Measurements from ENCODE around the gene LHPP.
"Not testable (repeated sequence)": the region's sequence is repeated elsewhere in the genome, so short reads cannot be mapped to it uniquely, and the experiment has no call there.

LHPP gene

GRCh38 chr10:124576526-124577420 is 115.2 kb downstream of the LHPP start:
- no peak for DNase-seq

GRCh38 chr10:124577651-124578050 is 116.0 kb downstream of the LHPP start:
- DNase-seq: no peak

DNA sequence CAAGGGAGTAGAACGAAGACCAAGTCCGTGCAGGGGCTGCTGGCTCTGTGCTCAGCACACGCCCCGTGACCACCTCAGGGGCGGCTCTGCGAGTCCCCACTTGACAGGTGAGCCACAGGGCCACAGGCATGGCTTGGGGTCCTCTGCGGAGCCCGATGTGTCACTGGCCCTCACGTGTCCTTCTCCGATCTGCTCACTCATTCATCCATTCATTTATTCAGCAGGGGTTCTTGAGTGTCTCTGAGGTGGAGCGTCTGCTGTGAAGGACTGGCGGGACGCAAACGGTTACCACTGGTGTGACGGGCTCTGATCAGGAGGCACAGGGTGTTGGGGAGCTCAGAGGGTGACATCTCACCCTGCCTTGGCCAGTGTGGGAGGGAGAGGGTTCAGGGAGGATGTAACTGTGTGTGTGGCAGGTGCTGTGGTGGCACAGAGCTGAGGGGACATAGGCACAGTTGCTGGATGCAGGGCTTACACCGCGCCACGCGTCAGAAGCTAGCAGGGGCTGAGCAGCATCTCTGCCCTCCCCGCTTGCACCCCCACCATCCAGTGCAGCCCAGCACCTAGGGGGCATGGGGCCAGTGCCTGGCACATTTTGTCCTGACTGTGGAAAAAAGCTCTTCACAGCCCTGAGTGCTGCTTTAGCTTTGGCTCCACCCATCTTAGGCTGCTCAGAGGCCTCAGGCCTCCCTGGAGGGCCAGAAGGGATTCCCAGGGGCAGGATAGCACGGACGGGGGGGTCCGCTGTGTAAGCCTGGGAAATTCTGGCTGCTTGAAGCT is 116.8 kb downstream of the LHPP start:
- DNase-seq: no peak

GRCh38 chr10:124579011-124579399 is 117.4 kb downstream of the LHPP start:
- DNase-seq: no peak

DNA sequence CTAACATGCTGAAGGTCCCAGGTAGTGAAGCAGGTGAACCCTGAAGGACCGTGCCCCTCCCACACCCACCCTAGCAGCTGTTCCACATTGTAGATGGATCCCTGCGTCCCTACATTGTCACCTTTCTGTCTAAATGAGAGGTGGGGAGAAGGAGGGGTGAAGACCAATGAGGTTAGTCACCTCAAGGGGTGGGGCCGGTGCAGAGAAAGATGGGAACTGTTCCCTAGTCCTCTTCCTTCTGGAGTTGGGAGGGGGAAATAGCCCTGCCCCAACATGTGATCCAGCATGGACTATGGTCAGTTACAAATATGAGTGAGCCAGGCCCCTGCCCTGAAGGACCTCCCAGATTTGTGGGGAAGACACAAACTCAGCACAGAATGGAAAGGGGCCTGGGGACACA is 124.5 kb downstream of the LHPP start:
- no peak for DNase-seq

- no peak for DNase-seq
Measured at GRCh38 chr10:124587811-124588211, 126.2 kb downstream of the LHPP start.

DNA sequence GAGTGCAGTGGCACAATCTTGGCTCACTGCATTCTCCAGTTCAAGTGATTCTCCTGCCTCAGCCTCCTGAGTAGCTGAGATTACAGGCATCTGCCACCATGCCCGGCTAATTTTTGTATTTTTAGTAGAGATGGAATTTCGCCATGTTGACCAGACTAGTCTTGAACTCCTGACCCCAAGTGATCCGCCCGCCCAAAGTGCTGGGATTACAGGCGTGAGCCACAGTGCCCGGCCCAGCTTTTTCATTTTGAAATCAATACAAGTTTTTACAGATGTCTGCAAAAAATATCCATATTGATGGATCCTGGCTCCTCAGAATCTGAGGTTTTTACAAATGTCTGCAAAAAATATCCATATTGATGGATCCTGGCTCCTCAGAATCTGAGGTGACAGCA is 126.7 kb downstream of the LHPP start:
- not testable (repeated sequence) for DNase-seq

DNA sequence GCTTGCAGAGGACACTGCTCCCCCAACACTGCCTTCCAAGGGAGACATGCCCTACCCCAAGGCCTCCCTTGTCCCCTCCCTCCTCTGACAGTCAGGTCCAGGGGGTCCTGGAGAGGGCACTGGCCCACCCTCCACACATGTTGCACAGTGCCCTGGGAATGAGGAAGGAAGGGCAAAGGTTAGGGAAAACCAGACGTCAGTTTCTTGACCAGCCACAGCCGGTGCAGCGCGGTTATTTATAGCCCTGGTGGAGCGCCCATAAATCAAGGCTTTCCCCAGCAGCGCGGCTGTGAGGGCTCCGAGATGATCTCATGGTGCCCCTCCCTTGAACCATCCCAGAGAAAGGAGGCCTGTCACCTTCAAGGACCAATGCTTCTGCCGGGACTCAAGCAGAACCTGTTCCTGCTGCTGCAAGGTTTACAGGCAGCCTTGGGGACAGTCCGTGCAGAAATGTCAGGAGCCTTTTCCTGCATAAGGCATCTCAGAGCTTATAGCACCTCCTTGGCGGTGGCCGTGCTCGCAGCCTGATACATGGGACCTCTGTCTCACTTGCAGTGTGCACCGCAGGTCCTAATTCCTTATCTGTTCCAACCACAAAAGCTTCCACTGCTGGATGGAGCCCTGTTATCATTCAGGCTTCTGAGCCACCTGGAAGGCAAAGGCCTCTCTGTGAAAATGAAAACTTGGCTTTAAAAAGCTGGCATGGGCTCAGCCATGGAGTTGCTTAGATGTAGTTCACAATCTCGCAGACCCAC is 127.3 kb downstream of the LHPP start:
- no peak for DNase-seq

DNA sequence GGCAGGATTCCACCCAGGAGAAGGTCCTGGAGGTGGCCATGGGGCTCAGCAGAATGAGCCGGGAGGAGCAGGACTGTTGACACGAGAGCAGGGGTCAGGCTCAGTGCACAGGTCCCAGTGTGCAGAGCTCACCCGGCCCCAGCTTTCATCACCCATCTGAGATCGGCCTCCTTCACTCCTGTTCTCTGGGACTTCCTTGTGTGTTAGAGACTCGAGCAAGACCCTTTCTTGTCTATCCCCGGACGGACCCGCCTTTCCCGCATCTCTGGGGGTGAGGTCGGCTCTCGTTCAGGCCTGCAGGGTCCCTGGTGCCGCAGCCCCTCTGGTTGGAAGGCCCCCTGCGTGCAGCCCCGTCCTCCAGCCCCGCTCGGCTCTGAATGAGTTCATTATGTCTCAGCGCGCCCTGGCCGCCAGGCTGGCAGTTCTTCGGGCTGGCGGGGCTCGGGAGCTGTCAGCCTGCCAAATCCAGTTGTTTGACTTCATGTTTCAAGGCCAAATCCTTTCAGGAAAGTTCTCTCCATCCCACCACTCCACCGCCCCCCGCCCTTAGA is 127.9 kb downstream of the LHPP start:
- no peak for DNase-seq

DNA sequence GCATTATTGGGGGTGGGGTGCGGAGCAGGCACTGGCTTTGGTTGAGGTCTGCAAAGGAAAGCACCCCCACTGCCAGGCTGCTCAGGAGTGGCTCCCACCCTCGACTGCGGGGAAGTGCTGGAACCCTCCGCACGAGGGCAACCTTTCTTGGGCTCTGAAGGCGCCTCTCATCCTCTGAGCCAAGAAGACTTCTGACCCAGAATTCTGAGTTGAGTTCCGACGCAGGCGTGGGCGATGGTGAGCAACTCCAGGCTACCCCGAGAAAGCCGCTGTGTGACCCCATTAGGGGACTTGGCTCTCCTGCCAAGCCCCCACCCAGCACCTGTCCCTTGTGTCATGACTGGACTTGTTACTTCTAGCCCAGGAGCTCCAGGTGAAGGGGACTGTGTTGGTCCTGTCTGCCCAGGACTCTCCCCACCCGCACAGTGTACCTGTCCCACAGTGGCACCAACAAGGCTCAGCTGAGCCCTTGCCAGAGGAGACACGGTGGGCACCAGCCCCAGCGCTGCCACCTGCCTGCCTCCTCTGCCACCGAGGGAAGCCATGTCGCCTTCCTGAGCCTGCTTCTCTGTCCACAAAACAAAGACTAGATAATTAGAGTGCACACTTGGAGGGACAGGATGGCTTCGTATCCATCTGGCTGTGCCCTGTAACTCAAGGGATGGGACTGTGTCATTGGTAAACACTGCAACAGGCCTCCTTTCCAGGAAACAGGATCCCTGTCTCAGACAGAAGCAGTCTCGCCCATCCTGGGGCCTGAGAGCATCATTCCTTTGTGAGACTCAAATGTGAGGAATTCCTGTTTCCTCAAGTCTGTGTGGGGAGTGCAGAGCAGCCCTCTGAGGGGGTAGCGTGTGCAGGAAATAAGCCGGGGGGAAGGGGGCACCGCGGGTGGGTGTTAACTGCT is 128.8 kb downstream of the LHPP start:
- DNase-seq: no peak

- no peak for DNase-seq
Measured at GRCh38 chr10:124591123-124591495, 129.5 kb downstream of the LHPP start.

DNA sequence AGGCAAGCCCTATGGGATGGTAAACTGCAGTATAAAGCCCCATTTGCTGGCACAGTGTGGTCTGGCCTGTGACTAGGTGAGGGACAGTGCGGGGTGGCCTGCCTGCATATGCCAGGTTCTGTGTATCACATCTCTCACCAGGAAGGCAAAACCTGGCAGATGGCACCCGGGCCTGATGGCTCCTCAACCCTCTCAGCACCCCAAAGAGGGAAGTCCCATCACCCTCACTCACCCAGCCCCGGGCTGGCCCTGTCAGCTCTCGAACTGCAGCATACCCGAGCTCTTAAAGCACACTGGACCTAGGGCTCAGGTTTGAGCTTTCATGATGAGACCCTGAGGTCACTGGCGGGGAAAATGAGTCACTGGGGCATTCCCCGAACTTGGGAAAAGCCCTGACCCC is 130.5 kb downstream of the LHPP start:
- DNase-seq: no peak

DNA sequence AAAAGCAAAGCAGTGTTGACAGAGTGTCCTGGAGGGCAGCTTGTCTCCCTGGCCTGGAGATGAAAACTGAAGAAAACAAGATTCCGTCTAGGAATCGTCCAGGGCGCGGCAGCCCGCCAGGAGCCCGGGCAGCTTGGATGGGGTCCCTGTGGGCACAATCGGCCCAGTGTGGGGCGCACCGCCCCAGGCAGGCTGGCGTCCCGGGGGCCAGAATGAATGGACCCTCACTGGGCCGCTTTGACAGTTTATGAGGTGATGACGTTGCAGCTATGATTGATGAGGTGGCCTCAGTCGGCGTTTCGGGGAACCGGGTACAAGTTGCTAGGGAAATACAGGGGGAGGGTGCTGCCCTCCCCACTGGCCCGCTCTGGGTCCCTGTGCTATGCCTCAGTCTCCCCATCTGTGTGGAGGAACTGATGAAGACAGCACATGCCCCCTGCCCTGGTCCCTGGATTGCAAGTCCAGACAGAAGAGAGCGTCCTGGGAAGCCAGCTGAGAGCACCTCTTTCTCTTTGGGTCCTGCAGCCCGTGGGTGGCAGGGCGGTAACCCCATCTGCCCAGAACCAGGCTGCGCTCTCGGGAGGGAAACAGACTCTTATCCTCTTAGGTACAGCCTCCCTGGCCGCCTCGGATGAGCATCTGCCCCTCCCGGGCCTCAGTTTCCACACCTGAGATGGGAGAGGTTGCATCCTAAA is 131.3 kb downstream of the LHPP start:
- DNase-seq: no peak

- no peak for DNase-seq
Measured at GRCh38 chr10:124593431-124593985, 131.9 kb downstream of the LHPP start.

- DNase-seq: no peak
Measured at GRCh38 chr10:124594240-124594639, 132.6 kb downstream of the LHPP start.

DNA sequence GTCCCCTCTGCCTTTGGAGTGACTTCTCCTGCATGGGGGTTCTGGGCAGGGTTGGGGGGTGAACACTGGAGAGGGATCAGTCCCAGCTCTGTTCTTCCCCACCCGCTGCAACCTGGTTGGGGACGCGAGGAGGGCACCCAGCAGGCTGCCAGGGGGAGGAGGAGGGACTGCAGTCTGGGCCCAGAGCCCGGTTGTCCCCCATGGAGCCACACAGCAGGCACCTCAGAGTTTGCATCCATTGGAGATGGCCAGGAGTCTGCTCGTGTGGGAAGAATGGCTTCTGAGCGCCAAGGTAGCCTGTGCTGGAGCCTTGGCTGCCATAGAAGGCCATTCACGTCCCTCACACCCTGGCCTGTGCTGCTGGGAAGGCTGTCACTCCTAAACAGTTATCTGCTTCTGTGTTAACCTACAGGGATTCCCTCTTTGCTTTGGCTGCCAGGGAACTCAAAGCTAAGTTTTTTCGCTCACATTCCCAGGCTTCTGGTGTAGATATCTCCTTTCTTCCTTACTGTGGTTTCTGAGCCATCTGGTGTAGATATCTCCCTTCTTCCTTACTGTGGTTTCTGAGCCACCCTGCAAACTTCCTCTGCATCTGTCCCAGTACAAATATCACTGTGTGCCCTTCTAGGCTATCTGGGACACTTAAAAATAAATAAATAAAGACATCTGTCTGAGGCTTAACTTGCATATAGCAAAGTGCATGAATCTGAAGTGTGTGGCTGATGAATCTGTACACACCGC is 133.7 kb downstream of the LHPP start:
- no peak for DNase-seq

- DNase-seq: no peak
Measured at GRCh38 chr10:124596116-124596785, 134.6 kb downstream of the LHPP start.

DNA sequence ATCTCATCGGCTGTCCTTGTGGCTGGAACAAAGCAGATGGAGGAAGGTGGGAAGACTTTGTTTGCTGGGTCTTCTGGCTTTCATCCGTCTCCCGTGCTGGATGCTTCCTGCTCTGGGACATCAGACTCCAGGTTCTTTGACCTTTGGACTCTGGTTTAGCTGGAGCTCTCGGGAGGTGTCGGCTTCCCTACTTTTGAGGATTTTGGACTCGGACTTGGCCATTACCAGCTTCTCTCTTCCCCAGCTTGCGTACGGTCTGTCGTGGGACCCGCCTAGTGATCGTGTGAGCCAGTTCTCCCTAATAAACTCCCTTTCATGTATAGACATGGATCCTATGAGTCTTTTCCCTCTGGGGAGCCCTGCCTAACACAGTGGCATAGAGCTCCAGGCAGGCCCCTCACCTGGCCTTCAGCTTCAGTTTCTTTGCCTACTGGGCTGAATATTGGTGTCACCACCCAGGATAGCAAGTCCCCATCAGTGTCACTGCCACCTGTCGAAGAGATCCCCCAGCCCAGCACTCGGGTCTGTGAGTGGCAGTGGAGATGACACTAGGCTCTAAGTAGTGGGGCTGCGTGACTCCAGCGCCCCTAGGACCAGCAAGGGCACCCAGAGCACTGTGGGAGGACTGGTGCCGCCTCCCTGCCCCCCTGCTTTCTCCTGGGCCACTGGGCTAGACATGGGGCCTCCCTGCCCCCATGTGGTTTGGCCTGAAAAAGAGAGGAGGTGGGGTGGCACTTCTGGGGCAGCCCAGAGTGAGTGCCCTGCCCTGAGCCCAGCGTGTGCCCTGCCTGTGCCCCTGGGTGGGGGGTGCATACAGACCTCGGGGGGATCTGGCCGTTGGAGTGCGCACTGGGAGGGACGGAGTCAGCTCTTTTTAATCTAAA is 135.6 kb downstream of the LHPP start:
- no peak for DNase-seq

GRCh38 chr10:124597846-124598165 is 136.2 kb downstream of the LHPP start:
- no peak for DNase-seq

Measured in stimulated activated CD4-positive, alpha-beta T cell treated with anti-CD3 and anti-CD28 coated beads, Interleukin-2, amount 100 ng/mL, for 48 hours (primary cell).